ENCODE data around the gene DHX8.

GRCh38 chr17:43562679-43563599, 79.2 kb downstream of the DHX8 start:
- TF ChIP-seq POLR2A (IDR thresholded peaks at IDR 0.05; ENCODE audit: low read depth, low read length): no peak
- no peak for TF ChIP-seq POLR2AphosphoS5 (IDR thresholded peaks at IDR 0.05; ENCODE audit: low read depth, low read length)
- no peak for TF ChIP-seq POU2F2 (IDR thresholded peaks at IDR 0.05; ENCODE audit: low read depth, low read length)

All from GM12891 (cell line).